AG04449 (cell line): ENCODE data around the gene LRBA.

Source experiments
- CTCF ChIA-PET: fragments of 350-600 bp; formaldehyde crosslinking; extraction: SDS; loops from one replicate; lab custom pipeline; 2021; ENCODE audit warnings: antibody characterized with exemption; lab: Yijun Ruan, JAX
- POLR2A ChIA-PET: fragments of 400-600, 350-600 bp; formaldehyde crosslinking; extraction: SDS; loops from one replicate; lab custom pipeline; 2020; ENCODE audit warnings: antibody characterized with exemption, inconsistent platforms; lab: Yijun Ruan, JAX
- DNase-seq: peaks from one replicate; pipeline ENCODE4 v3.0.0-alpha.2; 2010; ENCODE audit warnings: low read depth, low spot score
- H3K4me3 ChIP-seq: 2 replicates; pipeline ENCODE4 v1.5.1; 2011; ENCODE audit warnings: low read depth, mild to moderate bottlenecking, control low read depth, low read length
- TF ChIP-seq, protein P1 (sequence below): IDR thresholded peaks from one replicate; pipeline ENCODE4 v1.5.1; 2011; ENCODE audit warnings: mild to moderate bottlenecking, moderate library complexity, low read length, control low read depth, inconsistent platforms; ENCODE audit not compliant: insufficient read depth; ENCODE audit errors: missing control alignments

LRBA gene

DNA sequence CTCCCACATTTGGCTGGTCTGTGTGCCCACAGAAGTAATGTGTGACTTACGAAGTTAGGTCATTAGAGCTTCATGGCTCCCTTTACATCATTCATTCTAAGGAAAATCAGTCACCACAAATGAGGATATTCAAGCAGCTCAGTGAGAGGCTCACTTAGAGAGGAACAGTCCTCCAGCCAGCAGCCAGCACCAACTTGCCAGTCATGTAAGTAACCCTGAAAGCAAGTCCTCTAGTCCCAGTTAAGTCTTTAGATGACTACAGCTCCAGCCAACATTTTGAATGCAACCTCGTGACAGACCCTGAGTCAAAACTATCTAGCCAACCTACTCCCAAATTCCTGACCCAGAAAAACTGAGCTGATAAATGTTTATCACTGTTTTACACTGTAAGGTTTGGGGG lies 71.3 kb downstream of the LRBA start:
- DNase-seq = no peak
- CTCF ChIA-PET = interaction anchor here (1.2 kb wide), 1 partner anchor 21 kb away, joined by 3 read pairs; no protein-coding TSS in a partner anchor
- H3K4me3 ChIP-seq = no peak overlapping the region
- TF ChIP-seq, protein P1, sequence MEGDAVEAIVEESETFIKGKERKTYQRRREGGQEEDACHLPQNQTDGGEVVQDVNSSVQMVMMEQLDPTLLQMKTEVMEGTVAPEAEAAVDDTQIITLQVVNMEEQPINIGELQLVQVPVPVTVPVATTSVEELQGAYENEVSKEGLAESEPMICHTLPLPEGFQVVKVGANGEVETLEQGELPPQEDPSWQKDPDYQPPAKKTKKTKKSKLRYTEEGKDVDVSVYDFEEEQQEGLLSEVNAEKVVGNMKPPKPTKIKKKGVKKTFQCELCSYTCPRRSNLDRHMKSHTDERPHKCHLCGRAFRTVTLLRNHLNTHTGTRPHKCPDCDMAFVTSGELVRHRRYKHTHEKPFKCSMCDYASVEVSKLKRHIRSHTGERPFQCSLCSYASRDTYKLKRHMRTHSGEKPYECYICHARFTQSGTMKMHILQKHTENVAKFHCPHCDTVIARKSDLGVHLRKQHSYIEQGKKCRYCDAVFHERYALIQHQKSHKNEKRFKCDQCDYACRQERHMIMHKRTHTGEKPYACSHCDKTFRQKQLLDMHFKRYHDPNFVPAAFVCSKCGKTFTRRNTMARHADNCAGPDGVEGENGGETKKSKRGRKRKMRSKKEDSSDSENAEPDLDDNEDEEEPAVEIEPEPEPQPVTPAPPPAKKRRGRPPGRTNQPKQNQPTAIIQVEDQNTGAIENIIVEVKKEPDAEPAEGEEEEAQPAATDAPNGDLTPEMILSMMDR = no peak
- POLR2A ChIA-PET = no interaction called here

- TF ChIP-seq, protein P1 = no peak
- CTCF ChIA-PET = interaction anchor here (1.2 kb wide), 1 partner anchor 22 kb away, joined by 3 read pairs; no protein-coding TSS in a partner anchor
- no peak overlapping the region for H3K4me3 ChIP-seq
- DNase-seq = no peak
- POLR2A ChIA-PET = no interaction called here
Observed at GRCh38 chr4:150943126-150943525, 72.0 kb downstream of the LRBA start.

DNA sequence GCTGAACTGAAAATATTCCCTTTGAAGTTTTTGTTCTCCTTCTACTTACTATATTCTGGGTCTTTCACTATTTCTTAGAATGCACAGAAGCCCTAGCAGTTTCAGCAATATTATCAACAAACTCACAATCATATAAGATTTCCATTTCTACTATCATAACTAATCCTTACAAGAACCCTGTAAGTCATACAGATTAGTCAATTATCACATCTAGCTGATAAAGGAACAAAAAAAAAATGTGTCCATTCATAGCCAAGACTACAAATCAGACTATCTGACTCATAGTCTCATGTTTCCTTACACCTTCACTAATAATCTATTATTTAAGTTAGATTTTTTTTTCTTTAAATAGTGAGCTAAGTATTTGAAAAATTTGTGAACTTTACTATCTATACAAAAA lies 72.5 kb downstream of the LRBA start:
- POLR2A ChIA-PET = no interaction called here
- DNase-seq = no peak
- CTCF ChIA-PET = interaction anchor here (1.2 kb wide), 1 partner anchor 23 kb away, joined by 3 read pairs; no protein-coding TSS in a partner anchor
- H3K4me3 ChIP-seq = no peak overlapping the region
- TF ChIP-seq, protein P1 = no peak

DNA sequence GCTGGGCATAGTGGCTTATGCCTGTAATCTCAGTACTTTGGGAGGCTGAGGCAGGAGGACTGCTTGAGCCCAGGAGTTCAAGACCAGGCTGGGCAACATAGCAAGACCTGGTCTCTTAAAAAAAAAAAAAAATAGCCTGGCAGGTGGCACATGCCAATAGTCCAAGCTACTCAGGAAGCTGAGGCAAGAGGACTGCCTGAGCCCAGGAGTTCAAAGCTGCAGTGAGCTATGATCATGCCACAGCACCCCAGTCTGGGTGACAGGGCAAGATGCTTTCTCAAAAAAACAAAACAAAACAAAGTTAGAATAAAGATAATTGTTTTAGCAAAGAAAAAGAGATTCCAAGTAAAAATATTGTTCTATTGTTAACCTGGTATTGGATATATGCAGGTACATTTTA lies 75.0 kb downstream of the LRBA start:
- ChIA-PET POLR2A (no interaction called here), CTCF (interaction anchor here (0.6 kb wide), 1 partner anchor 9 kb away, joined by 3 read pairs; no protein-coding TSS in a partner anchor)
- DNase-seq = no peak
- TF ChIP-seq, protein P1 = no peak
- H3K4me3 ChIP-seq = no peak overlapping the region

- ChIA-PET CTCF (no interaction called here), POLR2A (no interaction called here)
- TF ChIP-seq, protein P1 = no peak
- DNase-seq = no peak
- no peak overlapping the region for H3K4me3 ChIP-seq
Observed at GRCh38 chr4:150939530-150939929, 75.6 kb downstream of the LRBA start.

DNA sequence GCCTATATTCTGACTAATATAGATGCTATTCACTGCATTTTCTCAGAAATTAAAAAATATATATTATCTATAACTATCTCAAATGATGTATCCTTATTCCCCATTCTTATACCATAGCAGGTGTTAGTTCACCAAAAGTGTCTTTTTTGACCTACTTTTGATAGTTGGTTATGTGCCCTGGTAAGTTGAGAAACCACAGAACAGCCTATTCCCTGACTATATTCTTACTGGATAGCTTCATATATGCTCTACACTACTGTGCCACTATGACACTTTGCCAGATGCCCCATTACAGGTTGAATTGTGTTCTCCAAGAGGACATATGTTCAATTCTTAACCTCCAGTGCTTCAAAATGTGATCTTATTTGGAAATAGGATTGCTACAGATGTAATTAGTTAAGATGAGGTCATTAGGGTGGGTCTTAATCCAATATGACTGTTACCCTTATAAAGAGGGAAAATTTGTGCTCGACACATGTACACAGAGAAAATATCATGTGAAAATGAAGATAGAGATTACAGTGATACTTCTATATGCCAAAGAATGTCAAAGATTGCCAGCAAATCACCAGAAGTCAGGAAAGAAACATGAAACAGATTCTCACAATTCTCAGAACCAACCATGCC lies 76.1 kb downstream of the LRBA start:
- TF ChIP-seq, protein P1 = no peak
- ChIA-PET POLR2A (no interaction called here), CTCF (no interaction called here)
- H3K4me3 ChIP-seq = no peak overlapping the region
- no peak for DNase-seq
